HepG2 (cell line): ENCODE data around the gene NDUFB3. TPM values are rescaled to one million over a fixed set of nuclear protein-coding genes. Genes with fewer than 3 reads are reported as not detected.

Experiments used
- ELF4 ChIP-seq: sonication (generic); formaldehyde crosslinking; IDR thresholded peaks from 2 replicates; pipeline ENCODE4 v1.5.0; 2020; ENCODE audit warnings: missing genetic modification reagents, mild to moderate bottlenecking, moderate library complexity, borderline replicate concordance
- MXI1 ChIP-seq: IDR thresholded peaks from 3 replicates; pipeline ENCODE4 v1.6.1; 2012; ENCODE audit warnings: low read depth, low read length, inconsistent platforms, borderline replicate concordance
- NFE2L1 ChIP-seq: sonication (generic); formaldehyde crosslinking; IDR thresholded peaks from 2 replicates; pipeline ENCODE4 v1.4.0; 2020; ENCODE audit warnings: missing genetic modification reagents, mild to moderate bottlenecking, borderline replicate concordance
- PREB ChIP-seq: sonication (generic); formaldehyde crosslinking; IDR thresholded peaks from 2 replicates; pipeline ENCODE4 v1.4.0; 2020; ENCODE audit warnings: missing genetic modification reagents
- RNF219 ChIP-seq: sonication (generic); formaldehyde crosslinking; IDR thresholded peaks from 2 replicates; pipeline ENCODE4 v1.5.0; 2020; ENCODE audit warnings: mild to moderate bottlenecking, missing genetic modification reagents
- STAG1 ChIP-seq: sonication (generic); formaldehyde crosslinking; IDR thresholded peaks from 2 replicates; pipeline ENCODE4 v1.4.0; 2020; ENCODE audit warnings: missing genetic modification reagents
- ZBTB38 ChIP-seq: sonication (generic); formaldehyde crosslinking; IDR thresholded peaks from 2 replicates; pipeline ENCODE4 v1.5.1; 2020; ENCODE audit warnings: mild to moderate bottlenecking, missing genetic modification reagents
- ZBTB40 ChIP-seq, 2 experiments: fragments of 450-650 bp in 1 of 2; sonication (generic) in 1 of 2; formaldehyde crosslinking in 1 of 2; IDR thresholded peaks; 2 replicates each; pipeline versions ENCODE4 v1.6.1 to v1.8.0; 2016 to 2022; ENCODE audit warnings: antibody characterized with exemption in 1 of 2, mild to moderate bottlenecking in 1 of 2, missing genetic modification reagents in 1 of 2
- ZEB1 ChIP-seq: IDR thresholded peaks from 2 replicates; pipeline ENCODE4 v1.6.1; 2012; ENCODE audit warnings: mild to moderate bottlenecking, low read depth, inconsistent platforms; ENCODE audit not compliant: insufficient replicate concordance
- ZNF280B ChIP-seq: sonication (generic); formaldehyde crosslinking; IDR thresholded peaks from 2 replicates; pipeline ENCODE4 v1.5.0; 2020; ENCODE audit warnings: missing genetic modification reagents, mild to moderate bottlenecking, borderline replicate concordance
- ZNF350 ChIP-seq: sonication (generic); formaldehyde crosslinking; IDR thresholded peaks from 2 replicates; pipeline ENCODE4 v1.4.0; 2020; ENCODE audit warnings: mild to moderate bottlenecking, low read depth, missing genetic modification reagents, borderline replicate concordance
- ZSCAN21 ChIP-seq: sonication (generic); formaldehyde crosslinking; IDR thresholded peaks from 2 replicates; pipeline ENCODE4 v1.8.0; 2022; ENCODE audit warnings: mild to moderate bottlenecking, missing genetic modification reagents, moderate library complexity, borderline replicate concordance
- polyA plus RNA-seq, 8 experiments: library from polyadenylated mRNA; depleted of rRNA in 3 of 8; stranded (reverse) in 7 of 8; unstranded in 1 of 8; fragments of >200 nt; fragmentation: Illumina TruSeq in 4 of 8; extraction: Trizol in 4 of 8; gene quantifications; 2 replicates each; pipeline versions ENCODE4 v1.2.1 to v1.2.3, GENCODE V29; 2011 to 2016; ENCODE audit warnings: low read depth in 4 of 8, missing spikeins in 1 of 8, mixed read lengths in 1 of 8; ENCODE audit not compliant: insufficient read depth in 1 of 8
- total RNA-seq, 5 experiments: library from RNA; depleted of rRNA; stranded (reverse); fragments of >200 nt; fragmentation: Illumina TruSeq; extraction: Trizol; gene quantifications; 2 replicates each; pipeline ENCODE4 v1.2.3, GENCODE V29; 2016; ENCODE audit warnings: low read depth in 1 of 5

NDUFB3 gene
- total and polyA plus RNA-seq, 2 of the 13 experiments (the other 11 are each of a cell fraction or from before 2014, with no cell fraction given): 50.7 to 159 TPM

- TF ChIP-seq ZNF280B (CRISPR knock-in tag) (peak; percentile 17; the same call in 1 of the 2 replicates), ZBTB38 (CRISPR knock-in tag) (no peak; the same call in 1 of the 2 replicates), NFE2L1 (CRISPR knock-in tag) (peak; percentile 33; the same call in 1 of the 2 replicates), ZEB1 (no peak), STAG1 (CRISPR knock-in tag) (peak; percentile 31), ELF4 (CRISPR knock-in tag) (peak; percentile 82; the same call in 1 of the 2 replicates), RNF219 (CRISPR knock-in tag) (no peak), ZBTB40 (IDR thresholded peaks at IDR 0.05) (no peak), ZBTB40 (CRISPR knock-in tag; IDR thresholded peaks at IDR 0.05) (peak; percentile 70), ZSCAN21 (peak; percentile 67; the same call in 1 of the 2 replicates), MXI1 (peak; percentile 79; the same call in 1 of the 3 replicates), PREB (CRISPR knock-in tag) (0 out of 2 replicates have a peak, but pooled peaks have one; percentile 31), ZNF350 (CRISPR knock-in tag) (peak; percentile 68; the same call in 1 of the 2 replicates)
Measured at GRCh38 chr2:201116115-201116958, 44.5 kb downstream of the NDUFB3 start, which contains the start of gene CFLAR (continued).
